Caco-2 (cell line): ENCODE results near the gene PRTN3. TPM values are rescaled to one million over a fixed set of nuclear protein-coding genes. Genes with fewer than 3 reads are reported as not detected.
A peak's percentile ranks its signal among the peaks of the same experiment; 100 is the strongest.

Source experiments
- BruUV-seq: library from RNA; stranded (reverse); fragments of 400-500 nt; replicated peaks from 2 replicates; lab custom pipeline; 2021; lab: Mats Ljungman, UMichigan
- CTCF ChIA-PET: fragments of 300-600 bp; sonication (Branson Sonifier 250); formaldehyde crosslinking; loops from one replicate; lab custom pipeline; 2022; ENCODE audit warnings: antibody characterized with exemption; lab: Charles Lee
- POLR2A ChIA-PET: fragments of 300-600 bp; sonication (Branson Sonifier 250); formaldehyde crosslinking; loops from one replicate; lab custom pipeline; 2022; ENCODE audit warnings: antibody characterized with exemption; lab: Charles Lee
- DNase-seq, 2 experiments: peaks; one replicate each; pipeline versions ENCODE4 v3.0.0 to v3.0.0-alpha.2; 2020 to 2022
- H3K27me3 ChIP-seq: replicated peaks from 2 replicates; pipeline ENCODE4 v1.6.0; 2011; ENCODE audit warnings: low read length; ENCODE audit not compliant: control insufficient read depth, insufficient read depth
- H3K36me3 ChIP-seq: 2 replicates; pipeline ENCODE4 v1.5.1; 2011; ENCODE audit warnings: low read length; ENCODE audit not compliant: control insufficient read depth, insufficient read depth
- H3K4me1 ChIP-seq: fragments of 250-450 bp; sonication (Bioruptor Pico); 2 replicates; pipeline ENCODE4 v1.5.1; 2020; ENCODE audit warnings: mild to moderate bottlenecking
- H3K4me3 ChIP-seq: 2 replicates; pipeline ENCODE4 v1.5.1; 2011; ENCODE audit warnings: low read depth, mild to moderate bottlenecking, control low read depth, low read length
- H3K9me3 ChIP-seq: fragments of 250-450 bp; sonication (Bioruptor Pico); 2 replicates; pipeline ENCODE4 v1.5.1; 2020; ENCODE audit warnings: mild to moderate bottlenecking, moderate library complexity
- H3K27ac Mint-ChIP-seq: one replicate; pipeline ENCODE4 v1.8.0; 2022; ENCODE audit warnings: mixed read lengths; ENCODE audit not compliant: unreplicated experiment
- H3K27me3 Mint-ChIP-seq: one replicate; pipeline ENCODE4 v1.8.0; 2022; ENCODE audit warnings: mixed read lengths; ENCODE audit not compliant: insufficient read depth, unreplicated experiment
- H3K36me3 Mint-ChIP-seq: one replicate; pipeline ENCODE4 v1.8.0; 2022; ENCODE audit warnings: mild to moderate bottlenecking, mixed read lengths; ENCODE audit not compliant: insufficient read depth, unreplicated experiment
- H3K4me1 Mint-ChIP-seq: one replicate; pipeline ENCODE4 v1.8.0; 2022; ENCODE audit warnings: low read depth, mixed read lengths; ENCODE audit not compliant: unreplicated experiment
- H3K4me3 Mint-ChIP-seq: one replicate; pipeline ENCODE4 v1.8.0; 2022; ENCODE audit warnings: mild to moderate bottlenecking, moderate library complexity, mixed read lengths; ENCODE audit not compliant: unreplicated experiment
- H3K9me3 Mint-ChIP-seq: one replicate; pipeline ENCODE4 v1.8.0; 2022; ENCODE audit warnings: mixed read lengths; ENCODE audit not compliant: unreplicated experiment
- CTCF ChIP-seq, 2 experiments: fragments of 200-600 bp in 1 of 2; IDR thresholded peaks; 1 replicate in 1 of 2; 2 replicates in 1 of 2; pipeline versions ENCODE4 v1.5.1 to v1.8.0; 2011 to 2022; ENCODE audit warnings: antibody characterized with exemption in 1 of 2, control low read depth in 1 of 2, inconsistent platforms in 1 of 2, low read depth in 1 of 2, low read length in 1 of 2, mild to moderate bottlenecking in 1 of 2, moderate library complexity in 1 of 2; ENCODE audit not compliant: insufficient read depth in 1 of 2, severe bottlenecking in 1 of 2, unreplicated experiment in 1 of 2
- intact Hi-C: fragments of 100-400 bp; cut with micrococcal nuclease; formaldehyde crosslinking; loops from one replicate; pipeline ENCODE4 v1.10.0; 2022; ENCODE audit not compliant: unreplicated experiment
- total RNA-seq: library from RNA; stranded (reverse); gene quantifications from 2 replicates; pipeline ENCODE4 v1.2.3, GENCODE V29; 2022

The PRTN3 gene
- total RNA-seq, 1 experiment from 2014 or later: 0.29 TPM

DNA sequence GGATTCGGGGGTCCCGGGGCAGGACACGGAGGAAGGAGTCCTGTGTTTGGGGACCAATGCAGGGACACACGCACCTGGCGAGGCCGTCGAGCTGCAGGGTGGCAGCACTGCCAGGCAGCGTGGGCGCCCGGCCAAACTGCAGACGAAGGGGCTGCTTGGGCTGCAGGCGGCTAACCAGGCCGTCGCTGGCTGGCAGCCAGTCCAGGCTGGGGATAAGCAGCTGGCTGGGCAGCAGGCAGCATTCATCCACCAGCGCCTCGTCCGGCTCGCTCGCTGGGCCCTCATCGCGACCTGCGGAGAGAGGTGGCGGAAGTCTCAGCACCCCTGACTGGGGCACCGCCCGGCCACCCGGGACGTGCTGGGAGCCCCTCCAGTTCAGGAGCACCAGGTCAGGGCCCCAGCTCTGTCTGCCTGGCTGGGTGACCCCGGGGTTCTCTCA, 30.2 kb downstream of the PRTN3 start:
- Histone ChIP-seq H3K9me3 (no peaks in the 10 kb centered on the region), H3K27me3 (no peaks in the 10 kb centered on the region), H3K4me1 (no peaks in the 10 kb centered on the region; the same call in 1 of the 2 replicates), H3K36me3 (peaks cover 8% of the 10 kb centered on the region), H3K4me3 (no peak overlapping the region)
- Mint-ChIP-seq H3K27me3 (no peaks in the 10 kb centered on the region), H3K4me1 (no peaks in the 10 kb centered on the region), H3K4me3 (no peak overlapping the region), H3K9me3 (no peaks in the 10 kb centered on the region), H3K36me3 (peaks cover 79% of the 10 kb centered on the region), H3K27ac (peak overlapping the region; percentile 55)
- no peak for TF ChIP-seq CTCF (IDR thresholded peaks at IDR 0.05; ENCODE audit: insufficient read depth in 1 of 2, low read depth in 1 of 2, low read length in 1 of 2, severe bottlenecking in 1 of 2, unreplicated experiment in 1 of 2)
- intact Hi-C loops: no loop called here
- ChIA-PET CTCF (no interaction called here), POLR2A (no interaction called here)
- no TSS peak for BruUV-seq
- DNase-seq: no peak

GRCh38 chr19:871446-872265, 30.9 kb downstream of the PRTN3 start:
- no peak for TF ChIP-seq CTCF (IDR thresholded peaks at IDR 0.05; ENCODE audit: insufficient read depth in 1 of 2, low read depth in 1 of 2, low read length in 1 of 2, severe bottlenecking in 1 of 2, unreplicated experiment in 1 of 2)
- intact Hi-C loops: no loop called here
- CTCF ChIA-PET: no interaction called here
- H3K4me1 Mint-ChIP-seq: no peaks in the 10 kb centered on the region
- Histone ChIP-seq H3K9me3 (no peaks in the 10 kb centered on the region), H3K4me1 (no peaks in the 10 kb centered on the region; the same call in 1 of the 2 replicates), H3K36me3 (peaks cover 8% of the 10 kb centered on the region), H3K27me3 (no peaks in the 10 kb centered on the region), H3K4me3 (no peak overlapping the region)
- DNase-seq: no peak
- peaks cover 79% of the 10 kb centered on the region for H3K36me3 Mint-ChIP-seq
- H3K27me3 Mint-ChIP-seq: no peaks in the 10 kb centered on the region
- POLR2A ChIA-PET: no interaction called here
- H3K27ac Mint-ChIP-seq: peak overlapping the region; percentile 55
- no TSS peak for BruUV-seq
- H3K9me3 Mint-ChIP-seq: no peaks in the 10 kb centered on the region
- H3K4me3 Mint-ChIP-seq: no peak overlapping the region

DNA sequence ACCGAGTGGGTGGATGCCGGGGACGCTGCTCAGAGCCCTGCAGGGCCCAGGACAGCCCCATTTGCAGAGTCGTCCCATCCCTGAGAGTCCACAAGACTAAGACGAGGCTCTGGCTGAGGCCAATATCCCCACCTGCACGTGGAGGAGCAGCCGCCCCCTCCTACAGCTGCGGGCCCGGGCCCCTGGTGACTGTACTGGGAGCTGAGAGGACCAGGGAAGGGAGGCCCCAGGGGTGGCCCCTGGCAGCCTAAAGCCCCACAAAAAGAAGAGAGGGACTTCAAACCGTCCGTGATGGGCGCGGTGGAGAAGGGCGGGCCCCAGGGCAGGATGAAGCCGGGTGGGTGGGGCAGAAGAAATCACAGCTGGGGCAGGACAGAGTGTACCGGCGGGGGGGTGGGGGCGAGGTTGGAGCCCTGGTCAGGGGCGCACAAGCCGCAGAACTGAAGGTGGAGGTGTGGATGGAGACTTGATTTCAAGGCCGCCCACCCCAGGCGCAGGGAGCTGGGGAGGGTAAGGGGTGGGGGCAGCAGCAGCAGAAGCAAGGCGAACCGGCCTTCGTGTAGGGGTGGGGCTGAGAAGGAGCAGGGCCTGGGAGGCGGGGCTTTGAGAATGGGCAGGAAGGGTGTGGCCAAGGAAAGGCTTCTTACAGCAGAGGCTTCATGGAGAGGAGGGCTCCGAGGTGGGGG, 31.6 kb downstream of the PRTN3 start:
- H3K4me3 Mint-ChIP-seq: no peak overlapping the region
- no peak overlapping the region for H3K27ac Mint-ChIP-seq
- no peak for TF ChIP-seq CTCF (IDR thresholded peaks at IDR 0.05; ENCODE audit: insufficient read depth in 1 of 2, low read depth in 1 of 2, low read length in 1 of 2, severe bottlenecking in 1 of 2, unreplicated experiment in 1 of 2)
- no peaks in the 10 kb centered on the region for H3K27me3 Mint-ChIP-seq
- Histone ChIP-seq H3K4me1 (no peaks in the 10 kb centered on the region; the same call in 1 of the 2 replicates), H3K36me3 (peaks cover 8% of the 10 kb centered on the region), H3K4me3 (no peak overlapping the region), H3K27me3 (no peaks in the 10 kb centered on the region), H3K9me3 (no peaks in the 10 kb centered on the region)
- CTCF ChIA-PET: no interaction called here
- no peaks in the 10 kb centered on the region for H3K4me1 Mint-ChIP-seq
- intact Hi-C loops: no loop called here
- peak; percentile 38 to 68 for DNase-seq
- POLR2A ChIA-PET: no interaction called here
- H3K9me3 Mint-ChIP-seq: no peaks in the 10 kb centered on the region
- peaks cover 75% of the 10 kb centered on the region for H3K36me3 Mint-ChIP-seq
- no TSS peak for BruUV-seq
